MM.1S (cell line): ENCODE results near the gene PCMTD2.

Experiments used
- EZH2 ChIP-seq: fragments of 300-600 bp; sonication (generic); optimal IDR thresholded peaks from 2 replicates; pipeline ENCODE3; 2017; ENCODE audit warnings: low read depth, mild to moderate bottlenecking, antibody characterized with exemption, low read length, mixed read lengths
- TF ChIP-seq, protein P1 (sequence below): fragments of 300-600 bp; sonication (generic); IDR thresholded peaks from 2 replicates; pipeline ENCODE4 v1.5.1; 2016; ENCODE audit warnings: antibody characterized with exemption, low read length, mixed read lengths

DNA sequence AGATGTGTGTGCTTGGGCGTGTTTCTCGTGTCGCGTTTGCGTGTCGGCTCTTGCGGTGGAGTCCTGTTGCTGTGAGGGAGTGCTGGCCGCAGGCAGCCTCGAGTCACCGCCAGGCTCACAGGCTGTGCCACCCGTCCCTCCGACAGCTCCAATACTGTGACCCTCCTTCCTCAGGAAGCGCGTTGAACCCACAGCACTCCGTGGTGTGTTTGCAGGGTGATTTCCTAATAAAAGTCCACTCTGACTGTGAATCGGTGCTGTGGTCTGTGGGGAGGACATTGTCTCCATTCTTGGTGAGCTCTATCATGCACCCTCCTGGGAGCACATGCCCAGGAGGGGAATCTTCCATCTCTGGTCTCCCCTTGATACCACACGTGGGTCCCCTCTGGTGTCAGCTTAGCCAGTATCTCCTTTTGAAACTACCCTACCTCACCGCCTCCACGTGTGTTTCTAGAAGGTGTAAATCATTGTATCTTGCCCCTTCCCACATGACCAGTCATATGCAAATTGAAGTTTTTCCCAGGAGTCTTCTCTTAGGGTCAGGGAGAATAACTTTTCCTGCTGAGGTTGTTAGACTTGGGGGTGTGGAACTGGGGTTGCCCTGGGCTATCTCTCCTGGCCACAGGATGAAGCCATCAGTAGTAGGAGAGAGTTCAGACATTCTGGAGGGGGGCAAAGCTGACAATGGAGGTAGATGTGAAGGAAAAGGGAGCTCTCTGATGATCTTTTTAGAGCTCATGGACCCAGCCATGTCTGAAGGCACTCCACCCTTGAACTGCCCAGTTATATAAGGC, 13.3 kb upstream of the PCMTD2 start:
- TF ChIP-seq, protein P1, sequence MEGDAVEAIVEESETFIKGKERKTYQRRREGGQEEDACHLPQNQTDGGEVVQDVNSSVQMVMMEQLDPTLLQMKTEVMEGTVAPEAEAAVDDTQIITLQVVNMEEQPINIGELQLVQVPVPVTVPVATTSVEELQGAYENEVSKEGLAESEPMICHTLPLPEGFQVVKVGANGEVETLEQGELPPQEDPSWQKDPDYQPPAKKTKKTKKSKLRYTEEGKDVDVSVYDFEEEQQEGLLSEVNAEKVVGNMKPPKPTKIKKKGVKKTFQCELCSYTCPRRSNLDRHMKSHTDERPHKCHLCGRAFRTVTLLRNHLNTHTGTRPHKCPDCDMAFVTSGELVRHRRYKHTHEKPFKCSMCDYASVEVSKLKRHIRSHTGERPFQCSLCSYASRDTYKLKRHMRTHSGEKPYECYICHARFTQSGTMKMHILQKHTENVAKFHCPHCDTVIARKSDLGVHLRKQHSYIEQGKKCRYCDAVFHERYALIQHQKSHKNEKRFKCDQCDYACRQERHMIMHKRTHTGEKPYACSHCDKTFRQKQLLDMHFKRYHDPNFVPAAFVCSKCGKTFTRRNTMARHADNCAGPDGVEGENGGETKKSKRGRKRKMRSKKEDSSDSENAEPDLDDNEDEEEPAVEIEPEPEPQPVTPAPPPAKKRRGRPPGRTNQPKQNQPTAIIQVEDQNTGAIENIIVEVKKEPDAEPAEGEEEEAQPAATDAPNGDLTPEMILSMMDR, result no peak
- peak; percentile 75 for TF ChIP-seq EZH2
